Tibial nerve (tissue), 4 donors: Measurements from ENCODE around the gene INSYN2B. TPM values are rescaled to one million over a fixed set of nuclear protein-coding genes. Genes with fewer than 3 reads are reported as not detected.

Source experiments
- DNase-seq, 2 donors: peaks; one replicate each; pipeline ENCODE4 v3.0.0-alpha.2; 2019; ENCODE audit warnings: low spot score in 2 of 2
- H3K27ac ChIP-seq, 4 donors: fragments of 200-600 bp; sonication (generic) in 3 of 4; one replicate each; pipeline ENCODE4 v1.5.1; 2017 to 2019; ENCODE audit warnings: mild to moderate bottlenecking in 1 of 4
- H3K27me3 ChIP-seq, 2 donors: fragments of 200-600 bp; sonication (generic) in 1 of 2; one replicate each; pipeline versions ENCODE4 v1.5.1 to v1.6.0; 2017 to 2019
- H3K36me3 ChIP-seq, 3 donors: fragments of 200-600 bp; sonication (generic); one replicate each; pipeline ENCODE4 v1.5.1; 2018 to 2019
- H3K4me1 ChIP-seq, 4 donors: fragments of 200-600 bp; sonication (generic) in 3 of 4; one replicate each; pipeline ENCODE4 v1.5.1; 2017 to 2019
- H3K4me3 ChIP-seq, 4 donors: fragments of 200-600 bp; sonication (generic) in 3 of 4; one replicate each; pipeline ENCODE4 v1.5.1; 2017 to 2019; ENCODE audit warnings: mild to moderate bottlenecking in 1 of 4, moderate library complexity in 1 of 4
- H3K9me3 ChIP-seq, 4 donors: fragments of 200-600 bp; sonication (generic) in 3 of 4; one replicate each; pipeline ENCODE4 v1.5.1; 2017 to 2019
- EP300 ChIP-seq, 2 donors: sonication (generic); formaldehyde crosslinking; IDR thresholded peaks; one replicate each; pipeline ENCODE4 v1.6.1; 2017; ENCODE audit warnings: antibody characterized with exemption in 2 of 2, mild to moderate bottlenecking in 1 of 2
- POLR2A ChIP-seq, 2 donors: fragments of 450-650 bp; IDR thresholded peaks; one replicate each; pipeline ENCODE4 v1.6.1; 2017; ENCODE audit warnings: antibody characterized with exemption in 2 of 2, mild to moderate bottlenecking in 2 of 2, moderate library complexity in 2 of 2
- WGBS, 2 donors: methylation state at CpG; one replicate each; pipeline ENCODE4 v1.1.5; 2018; 5-methylcytosine and 5-hydroxymethylcytosine counted together
- total RNA-seq, 4 donors: library from RNA; depleted of rRNA; stranded (reverse); fragments of >200 nt; gene quantifications; one replicate each; pipeline ENCODE4 v1.1.0, GENCODE V29; 2016
- TF ChIP-seq, protein P1 (sequence below), 5 experiments: fragments of 200-600 bp in 3 of 5; fragments of 450-650 bp in 2 of 5; sonication (generic) in 3 of 5; IDR thresholded peaks; one replicate each; pipeline ENCODE4 v1.5.1; 2016 to 2019; ENCODE audit warnings: antibody characterized with exemption in 5 of 5, mild to moderate bottlenecking in 3 of 5, moderate library complexity in 2 of 5

INSYN2B gene
- total RNA-seq, 4 donors from 2014 or later, result 0.60 to 4.2 TPM; not detected in 2

GRCh38 chr5:169911448-169912212 is 68.7 kb downstream of the INSYN2B start:
- WGBS, 2 donors, result 62 to 83% methylated on average over 4 of the region's 4 CpGs

GRCh38 chr5:169910393-169910792 is 69.9 kb downstream of the INSYN2B start:
- Histone ChIP-seq H3K27ac (no peak overlapping the region), H3K4me1 (no peaks in the 10 kb centered on the region)

More at GRCh38 chr5:169911448-169912212, 68.7 kb downstream of the INSYN2B start:
- Histone ChIP-seq H3K4me1 (no peaks in the 10 kb centered on the region), H3K9me3 (no peaks in the 10 kb centered on the region), H3K4me3 (no peak overlapping the region), H3K27ac (no peak overlapping the region), H3K36me3 (no peaks in the 10 kb centered on the region), H3K27me3 (no peaks in the 10 kb centered on the region)
- DNase-seq, result no peak
- TF ChIP-seq POLR2A (IDR thresholded peaks at IDR 0.05), result no peak
- no peak for TF ChIP-seq EP300 (IDR thresholded peaks at IDR 0.05)
- TF ChIP-seq, protein P1, sequence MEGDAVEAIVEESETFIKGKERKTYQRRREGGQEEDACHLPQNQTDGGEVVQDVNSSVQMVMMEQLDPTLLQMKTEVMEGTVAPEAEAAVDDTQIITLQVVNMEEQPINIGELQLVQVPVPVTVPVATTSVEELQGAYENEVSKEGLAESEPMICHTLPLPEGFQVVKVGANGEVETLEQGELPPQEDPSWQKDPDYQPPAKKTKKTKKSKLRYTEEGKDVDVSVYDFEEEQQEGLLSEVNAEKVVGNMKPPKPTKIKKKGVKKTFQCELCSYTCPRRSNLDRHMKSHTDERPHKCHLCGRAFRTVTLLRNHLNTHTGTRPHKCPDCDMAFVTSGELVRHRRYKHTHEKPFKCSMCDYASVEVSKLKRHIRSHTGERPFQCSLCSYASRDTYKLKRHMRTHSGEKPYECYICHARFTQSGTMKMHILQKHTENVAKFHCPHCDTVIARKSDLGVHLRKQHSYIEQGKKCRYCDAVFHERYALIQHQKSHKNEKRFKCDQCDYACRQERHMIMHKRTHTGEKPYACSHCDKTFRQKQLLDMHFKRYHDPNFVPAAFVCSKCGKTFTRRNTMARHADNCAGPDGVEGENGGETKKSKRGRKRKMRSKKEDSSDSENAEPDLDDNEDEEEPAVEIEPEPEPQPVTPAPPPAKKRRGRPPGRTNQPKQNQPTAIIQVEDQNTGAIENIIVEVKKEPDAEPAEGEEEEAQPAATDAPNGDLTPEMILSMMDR (IDR thresholded peaks at IDR 0.05), result no peak

DNA sequence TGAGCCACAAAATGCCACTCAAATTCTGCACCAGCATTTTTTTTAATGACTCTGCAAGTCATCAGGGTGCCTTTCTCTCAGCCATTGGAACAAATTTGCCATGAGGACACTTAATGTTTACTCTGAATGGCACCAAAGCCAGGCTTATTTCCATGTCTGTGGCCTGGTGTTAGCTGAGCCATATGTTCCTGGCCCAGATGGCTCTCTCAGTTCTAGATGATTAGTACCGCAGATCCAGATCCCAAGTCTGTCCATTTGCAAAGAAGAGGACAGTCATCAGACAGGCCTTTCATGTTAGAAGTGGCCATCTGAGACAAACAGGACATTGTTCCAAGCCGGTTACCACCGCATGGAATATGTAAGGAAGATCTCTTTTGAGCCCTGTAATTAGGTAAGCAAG is 70.3 kb downstream of the INSYN2B start:
- Histone ChIP-seq H3K4me3 (no peak overlapping the region), H3K9me3 (no peaks in the 10 kb centered on the region), H3K27me3 (no peaks in the 10 kb centered on the region), H3K27ac (no peak overlapping the region), H3K36me3 (no peaks in the 10 kb centered on the region), H3K4me1 (no peaks in the 10 kb centered on the region)
- no peak for DNase-seq
- TF ChIP-seq EP300 (IDR thresholded peaks at IDR 0.05) (no peak), POLR2A (IDR thresholded peaks at IDR 0.05) (no peak)
- TF ChIP-seq, protein P1 (IDR thresholded peaks at IDR 0.05), result no peak
- 50 to 60% methylated on average over 3 of the region's 3 CpGs for WGBS, 2 donors

More at GRCh38 chr5:169910393-169910792, 69.9 kb downstream of the INSYN2B start:
- H3K36me3 ChIP-seq, result no peaks in the 10 kb centered on the region
- no peaks in the 10 kb centered on the region for H3K9me3 ChIP-seq
- TF ChIP-seq, protein P1 (IDR thresholded peaks at IDR 0.05), result no peak
- TF ChIP-seq POLR2A (IDR thresholded peaks at IDR 0.05) (no peak), EP300 (IDR thresholded peaks at IDR 0.05) (no peak)
- no peaks in the 10 kb centered on the region for H3K27me3 ChIP-seq
- no peak for DNase-seq
- WGBS, 2 donors, result 76 to 84% methylated on average over 5 of the region's 5 CpGs
- H3K4me3 ChIP-seq, result no peak overlapping the region

GRCh38 chr5:169908864-169909263 is 71.4 kb downstream of the INSYN2B start:
- Histone ChIP-seq H3K4me3 (no peak overlapping the region), H3K4me1 (no peaks in the 10 kb centered on the region), H3K27me3 (no peaks in the 10 kb centered on the region), H3K36me3 (no peaks in the 10 kb centered on the region), H3K27ac (no peak overlapping the region), H3K9me3 (no peaks in the 10 kb centered on the region)
- no peak for DNase-seq
- WGBS, 2 donors, result 63 to 78% methylated on average over 1 of the region's 1 CpG
- TF ChIP-seq, protein P1 (IDR thresholded peaks at IDR 0.05), result no peak
- TF ChIP-seq POLR2A (IDR thresholded peaks at IDR 0.05) (no peak), EP300 (IDR thresholded peaks at IDR 0.05) (no peak)
